ENCODE measurements around the gene ZKSCAN2. TPM values are rescaled to one million over a fixed set of nuclear protein-coding genes. Genes with fewer than 3 reads are reported as not detected.

The ZKSCAN2 gene
- total RNA-seq, 1 donor from 2014 or later, result 16.2 TPM

DNA sequence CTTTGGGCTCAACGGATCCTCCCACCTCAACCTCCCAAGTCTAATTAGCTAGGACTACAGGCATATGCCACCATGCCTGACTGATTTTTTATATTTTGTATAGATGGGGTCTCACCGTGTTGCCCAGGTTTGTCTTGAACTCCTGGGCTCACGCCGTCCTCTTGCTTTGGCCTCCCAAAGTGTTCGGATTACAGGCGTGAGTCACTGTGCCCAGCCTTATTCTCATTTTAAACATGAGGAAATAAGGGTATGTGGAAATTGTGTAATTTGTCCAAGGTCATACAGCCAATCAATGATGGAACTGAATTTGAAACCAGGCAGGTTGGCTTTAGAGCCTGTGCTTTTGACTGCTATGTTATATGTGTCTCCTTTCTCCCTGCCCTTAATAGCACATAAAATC lies 68.3 kb downstream of the ZKSCAN2 start:
- Mint-ChIP-seq H3K27me3 (ENCODE audit: unreplicated experiment) (peaks cover 6% of the 10 kb centered on the region), H3K36me3 (ENCODE audit: low read depth, unreplicated experiment) (no peaks in the 10 kb centered on the region), H3K4me1 (ENCODE audit: unreplicated experiment) (no peaks in the 10 kb centered on the region), H3K9me3 (ENCODE audit: unreplicated experiment) (no peaks in the 10 kb centered on the region), H3K27ac (ENCODE audit: unreplicated experiment) (no peak overlapping the region), H3K4me3 (ENCODE audit: unreplicated experiment) (no peak overlapping the region)
- TF ChIP-seq, protein P1, sequence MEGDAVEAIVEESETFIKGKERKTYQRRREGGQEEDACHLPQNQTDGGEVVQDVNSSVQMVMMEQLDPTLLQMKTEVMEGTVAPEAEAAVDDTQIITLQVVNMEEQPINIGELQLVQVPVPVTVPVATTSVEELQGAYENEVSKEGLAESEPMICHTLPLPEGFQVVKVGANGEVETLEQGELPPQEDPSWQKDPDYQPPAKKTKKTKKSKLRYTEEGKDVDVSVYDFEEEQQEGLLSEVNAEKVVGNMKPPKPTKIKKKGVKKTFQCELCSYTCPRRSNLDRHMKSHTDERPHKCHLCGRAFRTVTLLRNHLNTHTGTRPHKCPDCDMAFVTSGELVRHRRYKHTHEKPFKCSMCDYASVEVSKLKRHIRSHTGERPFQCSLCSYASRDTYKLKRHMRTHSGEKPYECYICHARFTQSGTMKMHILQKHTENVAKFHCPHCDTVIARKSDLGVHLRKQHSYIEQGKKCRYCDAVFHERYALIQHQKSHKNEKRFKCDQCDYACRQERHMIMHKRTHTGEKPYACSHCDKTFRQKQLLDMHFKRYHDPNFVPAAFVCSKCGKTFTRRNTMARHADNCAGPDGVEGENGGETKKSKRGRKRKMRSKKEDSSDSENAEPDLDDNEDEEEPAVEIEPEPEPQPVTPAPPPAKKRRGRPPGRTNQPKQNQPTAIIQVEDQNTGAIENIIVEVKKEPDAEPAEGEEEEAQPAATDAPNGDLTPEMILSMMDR (IDR thresholded peaks at IDR 0.05; ENCODE audit: unreplicated experiment), result no peak
- DNase-seq (ENCODE audit: low spot score), result no peak

DNA sequence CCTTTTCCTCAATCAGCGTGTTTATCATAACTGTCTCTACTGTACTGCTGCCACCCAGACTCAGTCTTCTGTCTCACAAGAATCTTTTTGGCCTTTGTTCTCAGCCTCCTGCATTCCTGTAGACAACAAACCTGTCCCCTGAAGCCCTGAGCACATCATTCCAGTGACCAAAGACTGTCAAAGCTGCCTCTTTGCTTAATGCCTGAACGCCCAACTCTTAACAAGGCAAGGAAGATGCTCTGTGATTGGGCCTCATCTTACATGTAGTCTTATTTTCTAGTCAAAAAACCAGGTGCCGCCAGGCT lies 70.2 kb downstream of the ZKSCAN2 start:
- TF ChIP-seq, protein P1 (IDR thresholded peaks at IDR 0.05; ENCODE audit: unreplicated experiment), result no peak
- no peak overlapping the region for H3K27ac Mint-ChIP-seq (ENCODE audit: unreplicated experiment)
- peaks cover 6% of the 10 kb centered on the region for H3K27me3 Mint-ChIP-seq (ENCODE audit: unreplicated experiment)
- no peaks in the 10 kb centered on the region for H3K4me1 Mint-ChIP-seq (ENCODE audit: unreplicated experiment)
- H3K9me3 Mint-ChIP-seq (ENCODE audit: unreplicated experiment), result no peaks in the 10 kb centered on the region
- no peak for DNase-seq (ENCODE audit: low spot score)
- H3K36me3 Mint-ChIP-seq (ENCODE audit: low read depth, unreplicated experiment), result no peaks in the 10 kb centered on the region
- H3K4me3 Mint-ChIP-seq (ENCODE audit: unreplicated experiment), result no peak overlapping the region

Other genes with a start within 250 kb of the ZKSCAN2 start
- gene ARHGAP17, start 242.5 kb downstream of the ZKSCAN2 start, total RNA-seq (ENCODE audit: unreplicated experiment), result 125 TPM
- gene LCMT1, start 146.1 kb downstream of the ZKSCAN2 start, total RNA-seq (ENCODE audit: unreplicated experiment), result 59.3 TPM
- gene AQP8, start 40.9 kb downstream of the ZKSCAN2 start, total RNA-seq (ENCODE audit: unreplicated experiment), result not detected